Measurements from ENCODE around the gene LCOR.

GRCh38 chr10:97024168-97025073 is 192.3 kb downstream of the LCOR start:
- TF ChIP-seq ZFP30 (CRISPR knock-in tag; IDR thresholded peaks at IDR 0.05) (no peak), ZNF565 (CRISPR knock-in tag; conservative IDR thresholded peaks at IDR 0.05; ENCODE audit: low read depth) (no peak), ARNTL (CRISPR knock-in tag; IDR thresholded peaks at IDR 0.05; ENCODE audit: borderline replicate concordance, low read depth) (no peak), TSHZ2 (CRISPR knock-in tag; IDR thresholded peaks at IDR 0.05) (no peak), RARB (CRISPR knock-in tag; IDR thresholded peaks at IDR 0.05) (no peak), TCF4 (CRISPR knock-in tag; IDR thresholded peaks at IDR 0.05; ENCODE audit: borderline replicate concordance) (no peak), PATZ1 (CRISPR knock-in tag; IDR thresholded peaks at IDR 0.05; ENCODE audit: borderline replicate concordance) (no peak)

Measured in SK-N-SH treated with all-trans-retinoic acid at 6 μM for 48 hours (cell line).